Measurements from ENCODE around the gene MEPCE. TPM values are rescaled to one million over a fixed set of nuclear protein-coding genes. Genes with fewer than 3 reads are reported as not detected.

The MEPCE gene
- total RNA-seq, 1 donor from 2014 or later = 38.3 TPM

GRCh38 chr7:100386940-100387339, 42.7 kb upstream of the MEPCE start:
- no peak overlapping the region for H3K27ac ChIP-seq
- intact Hi-C loops (cut with DNase I) = no loop called here
- no peaks in the 10 kb centered on the region for H3K36me3 ChIP-seq
- no peak for DNase-seq (ENCODE audit: extremely low spot score in 2 of 2)
- TF ChIP-seq, protein P1, sequence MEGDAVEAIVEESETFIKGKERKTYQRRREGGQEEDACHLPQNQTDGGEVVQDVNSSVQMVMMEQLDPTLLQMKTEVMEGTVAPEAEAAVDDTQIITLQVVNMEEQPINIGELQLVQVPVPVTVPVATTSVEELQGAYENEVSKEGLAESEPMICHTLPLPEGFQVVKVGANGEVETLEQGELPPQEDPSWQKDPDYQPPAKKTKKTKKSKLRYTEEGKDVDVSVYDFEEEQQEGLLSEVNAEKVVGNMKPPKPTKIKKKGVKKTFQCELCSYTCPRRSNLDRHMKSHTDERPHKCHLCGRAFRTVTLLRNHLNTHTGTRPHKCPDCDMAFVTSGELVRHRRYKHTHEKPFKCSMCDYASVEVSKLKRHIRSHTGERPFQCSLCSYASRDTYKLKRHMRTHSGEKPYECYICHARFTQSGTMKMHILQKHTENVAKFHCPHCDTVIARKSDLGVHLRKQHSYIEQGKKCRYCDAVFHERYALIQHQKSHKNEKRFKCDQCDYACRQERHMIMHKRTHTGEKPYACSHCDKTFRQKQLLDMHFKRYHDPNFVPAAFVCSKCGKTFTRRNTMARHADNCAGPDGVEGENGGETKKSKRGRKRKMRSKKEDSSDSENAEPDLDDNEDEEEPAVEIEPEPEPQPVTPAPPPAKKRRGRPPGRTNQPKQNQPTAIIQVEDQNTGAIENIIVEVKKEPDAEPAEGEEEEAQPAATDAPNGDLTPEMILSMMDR (IDR thresholded peaks at IDR 0.05) = no peak
- TF ChIP-seq POLR2A (IDR thresholded peaks at IDR 0.05) (no peak), POLR2AphosphoS5 (IDR thresholded peaks at IDR 0.05; ENCODE audit: insufficient read depth in 1 of 2, low read depth in 1 of 2) (no peak)
- no peaks in the 10 kb centered on the region for H3K4me1 ChIP-seq
- H3K27me3 ChIP-seq = no peaks in the 10 kb centered on the region
- no peaks in the 10 kb centered on the region for H3K9me3 ChIP-seq
- no peak overlapping the region for H3K4me3 ChIP-seq

GRCh38 chr7:100387695-100388094, 41.9 kb upstream of the MEPCE start:
- H3K4me1 ChIP-seq = no peaks in the 10 kb centered on the region
- H3K4me3 ChIP-seq = no peak overlapping the region
- TF ChIP-seq POLR2A (IDR thresholded peaks at IDR 0.05) = no peak
- no peak for TF ChIP-seq POLR2AphosphoS5 (IDR thresholded peaks at IDR 0.05; ENCODE audit: insufficient read depth in 1 of 2, low read depth in 1 of 2)
- TF ChIP-seq, protein P1 (IDR thresholded peaks at IDR 0.05) = no peak
- no peaks in the 10 kb centered on the region for H3K36me3 ChIP-seq
- no peaks in the 10 kb centered on the region for H3K27me3 ChIP-seq
- H3K9me3 ChIP-seq = no peaks in the 10 kb centered on the region
- no peak for DNase-seq (ENCODE audit: extremely low spot score in 2 of 2)
- intact Hi-C loops (cut with DNase I) = no loop called here
- no peak overlapping the region for H3K27ac ChIP-seq

GRCh38 chr7:100389437-100390088, 40.1 kb upstream of the MEPCE start:
- DNase-seq (ENCODE audit: extremely low spot score in 2 of 2) = no peak
- Histone ChIP-seq H3K27ac (no peak overlapping the region), H3K27me3 (no peaks in the 10 kb centered on the region), H3K36me3 (no peaks in the 10 kb centered on the region), H3K4me3 (no peak overlapping the region), H3K9me3 (no peaks in the 10 kb centered on the region), H3K4me1 (no peaks in the 10 kb centered on the region)
- TF ChIP-seq POLR2A (IDR thresholded peaks at IDR 0.05) = no peak
- TF ChIP-seq, protein P1 (IDR thresholded peaks at IDR 0.05) = no peak
- TF ChIP-seq POLR2AphosphoS5 (IDR thresholded peaks at IDR 0.05; ENCODE audit: insufficient read depth in 1 of 2, low read depth in 1 of 2) = no peak
- intact Hi-C loops (cut with DNase I) = no loop called here

DNA sequence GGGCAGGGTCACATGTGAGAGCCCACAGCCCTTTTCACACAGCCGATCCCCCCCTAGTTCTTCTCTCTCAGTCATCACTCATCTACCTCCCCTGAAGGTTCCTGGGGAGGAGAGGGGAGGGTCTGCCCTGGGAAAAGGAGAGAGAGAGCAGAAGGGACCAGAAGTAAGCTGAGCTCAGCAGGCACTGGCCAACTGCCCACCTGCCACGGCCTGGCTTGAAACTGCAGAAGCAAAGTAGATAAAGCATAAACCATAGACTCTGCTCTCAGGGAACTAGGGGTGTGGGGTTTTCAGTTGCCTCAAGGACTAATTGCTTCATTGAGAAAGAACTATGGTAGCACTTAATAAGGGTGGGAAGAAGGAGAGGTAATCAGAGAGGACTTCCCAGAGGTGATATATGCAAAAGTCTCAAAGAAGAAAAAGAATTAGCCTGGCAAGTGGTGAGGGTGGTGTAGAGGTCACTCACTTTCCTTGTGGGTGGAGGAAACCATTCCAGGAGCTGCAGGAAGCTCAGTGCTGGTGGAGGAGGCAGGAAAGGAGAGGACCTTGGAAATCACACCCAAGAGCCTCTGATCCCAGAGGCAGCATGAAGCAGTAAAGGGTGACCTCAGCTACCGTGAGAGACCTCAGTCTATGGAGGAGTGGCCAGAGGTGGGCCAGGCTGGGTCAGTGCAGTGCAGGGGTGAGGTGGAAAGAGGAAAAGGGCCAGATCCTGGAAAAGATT, 39.2 kb upstream of the MEPCE start:
- Histone ChIP-seq H3K36me3 (no peaks in the 10 kb centered on the region), H3K4me1 (no peaks in the 10 kb centered on the region), H3K9me3 (no peaks in the 10 kb centered on the region), H3K4me3 (no peak overlapping the region), H3K27ac (no peak overlapping the region), H3K27me3 (no peaks in the 10 kb centered on the region)
- no peak for TF ChIP-seq POLR2A (IDR thresholded peaks at IDR 0.05)
- TF ChIP-seq, protein P1 (IDR thresholded peaks at IDR 0.05) = no peak
- no peak for TF ChIP-seq POLR2AphosphoS5 (IDR thresholded peaks at IDR 0.05; ENCODE audit: insufficient read depth in 1 of 2, low read depth in 1 of 2)
- no peak for DNase-seq (ENCODE audit: extremely low spot score in 2 of 2)
- intact Hi-C loops (cut with DNase I) = no loop called here
